Upper lobe of left lung (tissue), 4 donors: ENCODE data around the gene RNU2-1.
"Not testable (repeated sequence)": the region's sequence is repeated elsewhere in the genome, so short reads cannot be mapped to it uniquely, and the experiment has no call there.

Source experiments
- CTCF ChIP-seq, 6 experiments: fragments of 450-650 bp in 4 of 6; fragments of 200-600 bp in 2 of 6; sonication (generic) in 2 of 6; IDR thresholded peaks; one replicate each; pipeline ENCODE4 v1.5.1; 2016 to 2019; ENCODE audit warnings: antibody characterized with exemption in 6 of 6
- EP300 ChIP-seq, 4 donors: sonication (generic); formaldehyde crosslinking; IDR thresholded peaks; one replicate each; pipeline ENCODE4 v1.5.1; 2017; ENCODE audit warnings: antibody characterized with exemption in 4 of 4, control low read depth in 2 of 4
- POLR2AphosphoS5 ChIP-seq, 2 donors: sonication (generic); formaldehyde crosslinking; IDR thresholded peaks; one replicate each; pipeline ENCODE4 v1.5.1; 2017; ENCODE audit warnings: antibody characterized with exemption in 2 of 2

GRCh38 chr17:43272483-43272882 lies 38.7 kb upstream of the RNU2-1 start:
- TF ChIP-seq EP300, CTCF, POLR2AphosphoS5 (IDR thresholded peaks at IDR 0.05): not testable (repeated sequence)
